ENCODE results near the gene TLK1. TPM values are rescaled to one million over a fixed set of nuclear protein-coding genes. Genes with fewer than 3 reads are reported as not detected.

The TLK1 gene
- total and polyA plus RNA-seq, 10 of the 15 experiments (the other 5 are each of a cell fraction or from before 2014, with no cell fraction given), result 25.1 to 126 (median 57.3) TPM

GRCh38 chr2:171206422-171207115, 45.9 kb upstream of the TLK1 start:
- FAIRE-seq, result no peak
- 98% methylated on average over 2 of the region's 2 CpGs for WGBS (ENCODE audit: insufficient coverage, insufficient replicate concordance, low lambda C conversion rate, missing lambda C conversion rate)
- no peak for DNase-seq (ENCODE audit: low read depth, low spot score)
- Histone ChIP-seq H3K4me2 (ENCODE audit: control insufficient read depth, insufficient read depth) (no peak overlapping the region), H3K36me3 (ENCODE audit: control insufficient read depth in 2 of 2, insufficient read depth in 2 of 2, low read length in 1 of 2) (no peaks in the 10 kb centered on the region), H3K9ac (ENCODE audit: control insufficient read depth, insufficient read depth, low read length) (no peak overlapping the region), H3K27ac (ENCODE audit: control insufficient read depth, insufficient read depth) (no peak overlapping the region), H3K4me3 (no peak overlapping the region), H4K20me1 (ENCODE audit: control insufficient read depth, insufficient read depth) (no peaks in the 10 kb centered on the region), H3K9me3 (replicated peaks; ENCODE audit: control insufficient read depth, insufficient read depth, low read length) (no peaks in the 10 kb centered on the region; the same call in 2 of the 3 replicates), H3K79me2 (ENCODE audit: control insufficient read depth, insufficient read depth, low read length) (no peaks in the 10 kb centered on the region), H3K4me1 (ENCODE audit: control insufficient read depth, insufficient read depth, low read length) (peaks cover 11% of the 10 kb centered on the region), H3K27me3 (replicated peaks in 1 of 2; ENCODE audit: control insufficient read depth in 2 of 2, insufficient read depth in 2 of 2, low read length in 1 of 2) (no peaks in the 10 kb centered on the region), H2AFZ (ENCODE audit: control insufficient read depth, low read depth, low read length) (no peak overlapping the region)
- TF ChIP-seq SRF (IDR thresholded peaks at IDR 0.05; ENCODE audit: low read depth in 2 of 2, low read length in 2 of 2) (no peak), KAT2A (conservative IDR thresholded peaks at IDR 0.05; ENCODE audit: control insufficient read depth, low read depth, low read length) (no peak), CEBPB (IDR thresholded peaks at IDR 0.05; ENCODE audit: borderline replicate concordance in 1 of 2, low read depth in 2 of 2, low read length in 2 of 2) (no peak), CBFB (IDR thresholded peaks at IDR 0.05; ENCODE audit: low read depth) (no peak), ZNF24 (IDR thresholded peaks at IDR 0.05) (no peak), FOXK2 (IDR thresholded peaks at IDR 0.05) (no peak), RAD21 (IDR thresholded peaks at IDR 0.05; ENCODE audit: insufficient read depth, low read depth, low read length) (no peak), RFX5 (IDR thresholded peaks at IDR 0.05; ENCODE audit: low read depth, low read length) (no peak), NFYA (IDR thresholded peaks at IDR 0.05; ENCODE audit: borderline replicate concordance, low read depth, low read length) (no peak), ATF3 (IDR thresholded peaks at IDR 0.05; ENCODE audit: borderline replicate concordance, extremely low read depth, low read depth, low read length) (no peak), NFXL1 (IDR thresholded peaks at IDR 0.05; ENCODE audit: borderline replicate concordance) (no peak), TCF12 (IDR thresholded peaks at IDR 0.05; ENCODE audit: low read depth, low read length) (no peak), IKZF2 (IDR thresholded peaks at IDR 0.05) (no peak), EGR1 (IDR thresholded peaks at IDR 0.05; ENCODE audit: borderline replicate concordance in 1 of 2, low read depth in 2 of 2, low read length in 2 of 2) (no peak), NFYB (IDR thresholded peaks at IDR 0.05; ENCODE audit: insufficient read depth, low read depth, low read length) (no peak)
- in situ Hi-C loops (cut with MboI) (no loop called here), intact Hi-C loops (cut with micrococcal nuclease; ENCODE audit: unreplicated experiment) (no loop called here)
- SMC1A ChIA-PET (ENCODE audit: uncharacterized antibody, unreplicated experiment), result no interaction called here
- RAD21 ChIA-PET (ENCODE audit: unreplicated experiment), result no interaction called here
- no TSS peak for BruUV-seq (replicated peaks)
- no peak for ATAC-seq
- POLR2A ChIA-PET, result no interaction called here
- CTCF ChIA-PET, result interaction anchor here (1.5 kb wide), 1 partner anchor 210 kb away, joined by 4 read pairs; no protein-coding TSS in a partner anchor
